Activated CD4-positive, CD25-positive, alpha-beta regulatory T cell (primary cell): ENCODE data around the gene TRAPPC2L.
A peak's percentile ranks its signal among the peaks of the same experiment; 100 is the strongest.

ENCODE experiments used
- DNase-seq, 4 experiments: peaks; one replicate each; lab custom pipeline; 2025; lab: John Stamatoyannopoulos, UW

TRAPPC2L gene

GRCh38 chr16:88839745-88840599 lies 17.0 kb upstream of the TRAPPC2L start:
- no peak for DNase-seq

- DNase-seq: no peak
Observed at GRCh38 chr16:88840600-88841215, 16.2 kb upstream of the TRAPPC2L start.

GRCh38 chr16:88841521-88842307 lies 15.2 kb upstream of the TRAPPC2L start:
- DNase-seq: no peak

DNA sequence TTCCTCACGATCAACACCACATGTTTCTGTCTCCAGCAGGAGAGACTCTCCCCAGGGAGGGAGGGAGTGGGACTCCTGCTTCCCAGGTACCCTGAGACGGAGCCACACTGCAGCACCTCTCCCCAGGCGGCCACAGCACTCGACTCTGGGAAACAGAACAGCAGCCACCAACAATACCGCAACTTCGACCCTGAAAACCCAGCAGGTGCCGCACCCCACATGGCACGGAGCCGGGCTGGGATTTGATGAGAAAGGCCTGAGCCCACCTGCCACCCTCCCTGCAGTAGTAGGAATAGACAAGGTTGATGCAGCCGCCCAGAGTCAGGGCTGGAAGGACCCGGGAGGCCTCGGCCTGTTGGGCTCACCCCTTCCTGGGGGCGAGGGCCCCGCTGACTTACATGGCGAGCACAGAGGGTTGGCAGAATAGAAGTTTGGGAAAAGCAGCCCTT lies 14.6 kb upstream of the TRAPPC2L start:
- no peak for DNase-seq

DNA sequence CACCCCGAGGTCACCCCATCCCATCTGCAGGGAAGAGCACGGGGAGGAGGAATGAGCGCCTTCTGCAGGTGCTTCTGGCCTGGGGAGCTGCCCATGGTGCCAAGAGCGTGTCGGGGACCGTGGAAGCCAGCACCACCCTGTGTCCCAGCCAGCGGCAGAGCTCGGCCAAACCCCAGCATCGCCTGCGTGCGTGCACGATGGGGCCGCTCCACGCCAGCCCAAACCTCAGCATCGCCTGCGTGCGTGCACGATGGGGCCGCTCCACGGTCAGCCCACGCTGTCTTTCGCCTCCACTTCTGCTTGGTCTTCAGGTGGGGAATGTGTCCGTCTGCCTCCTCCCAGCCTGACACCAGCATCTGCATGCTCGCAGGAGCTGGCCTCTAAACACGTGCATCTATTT lies 14.1 kb upstream of the TRAPPC2L start:
- no peak for DNase-seq

GRCh38 chr16:88843256-88843655 lies 13.7 kb upstream of the TRAPPC2L start:
- no peak for DNase-seq

DNA sequence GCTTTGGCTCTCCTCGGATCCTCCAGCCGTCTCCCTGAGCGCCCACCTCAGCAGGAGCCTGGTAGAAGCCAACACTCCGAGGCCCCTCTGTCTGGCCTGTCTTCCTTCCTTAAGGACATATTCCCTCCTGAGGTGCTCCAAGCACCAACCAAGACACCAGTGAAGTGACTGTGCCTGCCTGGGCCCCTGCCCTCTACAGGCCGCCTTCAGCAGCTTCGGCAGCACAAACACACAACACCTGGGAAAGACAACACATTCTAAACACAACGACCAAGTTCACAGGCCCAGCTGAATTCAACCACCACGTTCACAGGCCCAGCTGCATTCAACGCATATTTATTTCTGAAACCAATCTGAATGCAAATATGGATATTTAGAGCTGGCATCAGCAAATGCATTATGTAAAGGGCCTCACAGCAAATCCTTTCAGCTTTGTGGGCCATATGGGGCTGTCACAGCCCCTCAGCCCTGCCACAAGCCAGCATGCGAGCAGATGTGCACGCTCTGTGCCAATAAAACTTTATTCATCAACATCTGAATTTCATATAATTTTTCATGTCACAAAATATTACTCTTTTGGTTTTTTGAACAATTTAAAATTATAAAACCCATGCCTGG lies 12.4 kb upstream of the TRAPPC2L start:
- no peak for DNase-seq

- DNase-seq: no peak
Observed at GRCh38 chr16:88846088-88846487, 10.8 kb upstream of the TRAPPC2L start.

DNA sequence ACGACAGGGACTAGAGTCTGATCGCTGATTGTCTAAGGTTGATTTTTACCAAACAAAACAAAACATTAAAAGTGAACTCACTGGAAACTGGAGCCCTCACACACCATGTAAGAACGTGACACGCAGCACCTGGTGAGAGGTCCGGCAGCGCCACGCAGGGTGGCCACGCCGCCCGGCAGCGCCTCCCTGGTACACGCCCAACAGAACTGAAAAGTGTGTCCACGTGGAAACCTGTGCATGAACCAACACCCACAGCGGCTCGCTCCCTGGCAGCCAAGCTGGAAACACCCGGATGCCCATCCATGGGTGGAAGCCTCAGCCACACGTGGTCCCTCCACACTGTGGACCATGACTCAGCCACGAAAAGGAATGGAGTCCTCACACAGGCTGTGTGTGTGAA lies 9.3 kb upstream of the TRAPPC2L start:
- no peak for DNase-seq

DNA sequence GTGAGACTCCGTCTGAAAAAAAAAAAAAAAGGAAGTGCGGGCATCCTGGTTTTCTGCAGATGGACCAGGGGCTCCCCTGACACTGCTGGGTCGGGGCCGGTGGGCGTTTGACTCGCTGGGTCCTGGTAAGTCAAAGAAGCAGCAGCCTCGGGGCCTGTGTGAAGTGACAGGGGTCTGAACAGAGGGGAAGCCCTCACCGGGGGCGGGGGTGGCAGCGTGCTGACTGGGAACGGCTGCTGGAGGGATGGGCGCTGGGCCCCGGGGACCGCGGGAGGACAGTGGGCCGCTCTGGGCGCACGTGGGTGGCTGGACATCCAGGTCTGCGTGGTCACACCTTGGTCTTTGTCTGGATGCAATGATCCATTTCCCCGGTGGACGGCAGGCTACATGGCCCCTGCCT lies 8.4 kb upstream of the TRAPPC2L start:
- no peak for DNase-seq

DNA sequence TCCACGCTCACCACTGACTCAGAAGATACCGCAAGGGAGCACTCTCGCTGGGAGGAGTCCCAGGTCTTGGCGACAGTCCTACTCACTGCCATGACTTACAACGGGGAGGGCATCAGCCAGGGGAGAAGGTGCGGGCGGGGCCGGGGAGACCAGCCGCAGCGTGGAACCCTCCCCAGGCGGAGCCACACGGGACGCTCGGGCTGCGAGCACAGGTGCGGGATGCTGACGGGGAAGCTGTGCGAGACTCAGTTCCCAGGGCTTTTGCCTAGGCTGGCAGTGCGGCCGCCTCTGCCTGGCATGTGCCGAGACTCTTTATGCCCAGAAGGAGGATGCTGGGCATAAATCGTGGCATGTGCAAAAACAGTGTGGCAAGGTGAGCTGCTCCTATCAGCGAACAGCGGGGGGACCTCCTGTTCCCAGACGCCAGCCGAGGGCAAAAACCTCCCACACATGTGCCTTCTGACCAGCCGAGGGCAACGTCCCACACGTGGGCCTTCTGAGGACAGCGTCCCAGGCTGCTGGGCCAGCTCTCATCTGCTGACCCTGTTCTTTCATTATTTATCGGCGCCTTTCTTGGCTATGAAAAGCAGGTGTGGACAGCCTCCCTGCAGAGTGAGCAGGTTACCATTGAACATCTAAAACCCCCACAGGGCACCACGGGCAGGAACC lies 6.3 kb upstream of the TRAPPC2L start:
- no peak for DNase-seq

DNA sequence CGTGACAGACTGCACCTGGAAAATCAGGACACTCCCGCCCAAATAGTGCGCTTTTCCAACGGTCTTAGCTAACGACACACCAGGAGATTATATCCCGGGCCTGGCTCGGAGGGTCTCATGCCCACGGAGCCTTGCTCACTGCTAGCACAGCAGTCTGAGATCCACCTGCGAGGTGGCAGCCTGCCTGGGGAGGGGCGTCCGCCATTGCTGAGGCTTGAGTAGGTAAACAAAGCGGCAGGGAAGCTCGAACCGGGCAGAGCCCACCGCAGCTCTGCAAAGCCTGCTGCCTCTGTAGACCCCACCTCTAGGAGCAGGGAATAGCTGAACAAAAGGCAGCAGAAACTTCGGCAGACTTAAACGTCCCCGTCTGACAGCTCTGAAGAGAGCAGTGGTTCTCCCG lies 5.3 kb upstream of the TRAPPC2L start:
- DNase-seq: no peak

DNA sequence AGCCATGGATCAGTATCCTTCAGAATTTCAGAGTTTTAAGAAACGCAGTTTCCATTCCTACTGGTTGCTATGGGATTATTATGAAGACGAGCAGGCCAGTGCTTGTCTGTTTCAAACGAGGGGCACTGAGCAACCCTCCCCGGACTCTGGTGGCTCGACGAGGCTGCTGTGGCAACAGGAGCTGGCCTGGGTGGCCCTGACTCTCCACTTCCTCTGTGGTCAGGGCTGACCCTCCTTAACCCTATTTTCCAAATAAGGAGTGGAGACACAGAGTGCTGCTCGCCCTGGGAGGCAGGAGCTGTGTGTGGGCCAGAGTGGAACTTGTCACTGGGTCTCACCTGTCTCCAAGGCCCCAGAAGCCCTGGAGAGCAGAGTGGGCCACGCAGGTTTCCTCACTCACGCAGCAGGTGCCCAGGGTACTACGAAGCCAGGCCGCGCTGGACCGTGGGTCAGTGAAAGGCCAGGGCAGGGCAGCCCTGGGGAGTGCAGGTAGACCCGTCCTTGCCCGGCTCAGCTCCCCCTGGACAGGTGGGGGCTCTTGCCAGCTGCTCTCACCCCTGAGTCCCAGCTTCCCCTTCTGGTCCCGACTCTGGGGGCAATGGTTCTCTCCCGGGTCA lies 3.5 kb upstream of the TRAPPC2L start:
- DNase-seq: no peak

DNA sequence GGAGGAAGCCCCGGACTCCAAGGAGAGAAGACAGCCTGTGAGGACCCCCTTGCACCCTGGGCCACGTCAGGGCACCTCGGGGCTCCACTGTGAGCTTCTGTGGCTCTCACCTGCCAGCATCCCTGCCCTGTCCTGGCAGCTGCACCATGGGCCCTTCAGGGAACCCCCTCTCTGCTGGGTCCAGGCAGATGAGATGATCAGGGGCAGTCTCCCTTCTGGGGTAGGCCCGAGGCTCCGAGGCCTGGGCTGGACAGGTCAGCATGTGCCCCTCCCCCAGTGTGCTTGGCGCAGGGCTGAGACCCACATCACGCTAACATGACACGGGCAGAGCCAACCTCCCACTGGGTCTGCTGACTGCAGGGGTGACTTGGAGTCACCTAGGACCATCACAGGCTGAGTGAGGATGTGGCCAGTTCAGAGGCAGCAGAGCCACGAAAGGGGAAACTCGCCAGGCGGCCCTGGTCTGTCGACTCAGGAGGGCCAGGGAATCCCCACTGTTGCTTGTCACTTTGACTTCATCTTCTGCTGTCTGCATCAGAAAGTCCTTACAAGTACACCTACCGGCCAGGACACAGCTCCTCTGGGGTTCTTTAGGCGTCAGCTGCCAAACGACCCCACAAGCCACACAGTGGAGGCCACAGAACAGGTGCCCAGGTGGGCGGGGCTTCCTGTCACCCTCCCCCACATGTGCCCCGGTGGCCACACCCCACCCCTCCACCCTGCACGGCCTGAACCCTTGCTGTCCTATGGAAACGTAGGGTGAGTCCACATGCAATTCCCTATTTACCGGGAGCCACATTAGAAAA lies 2.4 kb upstream of the TRAPPC2L start:
- no peak for DNase-seq

DNA sequence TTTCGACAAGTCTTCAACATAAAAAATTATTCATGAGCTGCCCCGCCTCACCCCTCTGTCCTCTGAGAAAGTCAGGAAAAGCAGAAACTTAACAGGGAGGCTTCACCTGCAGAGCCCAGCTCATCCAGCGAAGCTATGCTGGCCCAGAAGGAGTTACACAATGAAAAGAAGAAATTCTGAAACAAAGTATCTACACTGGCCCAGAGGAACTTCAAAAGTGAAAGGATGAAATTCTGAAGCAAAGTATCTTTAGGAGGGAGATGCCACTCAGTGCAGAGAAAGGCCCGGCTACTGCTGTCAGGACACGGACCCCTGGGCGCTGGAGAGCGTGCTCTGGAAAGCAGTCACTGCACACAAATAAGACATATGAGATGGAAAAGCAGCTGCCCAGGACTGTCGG lies 1.8 kb upstream of the TRAPPC2L start:
- no peak for DNase-seq

DNA sequence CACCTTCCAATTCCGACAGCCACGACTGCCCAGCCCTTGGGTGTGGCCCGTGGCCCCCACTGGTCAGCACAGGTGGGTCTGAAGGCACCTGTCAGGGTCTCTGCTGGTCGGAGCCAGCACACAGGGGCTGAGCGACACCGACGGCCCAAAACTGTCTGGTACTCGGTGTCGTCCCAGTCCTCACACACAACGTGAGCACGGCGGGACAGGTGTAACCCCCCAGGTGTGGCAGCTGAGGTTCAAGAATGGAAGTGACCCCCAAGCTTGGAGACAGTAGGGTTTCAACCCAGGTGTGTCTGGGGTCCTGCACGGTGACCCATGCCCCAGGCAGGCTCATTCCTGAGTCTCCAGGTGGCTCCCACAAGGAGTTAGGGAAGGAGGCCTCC lies 1.2 kb upstream of the TRAPPC2L start:
- DNase-seq: no peak

GRCh38 chr16:88856122-88856827 lies 652 bp upstream of the TRAPPC2L start:
- no peak for DNase-seq

DNA sequence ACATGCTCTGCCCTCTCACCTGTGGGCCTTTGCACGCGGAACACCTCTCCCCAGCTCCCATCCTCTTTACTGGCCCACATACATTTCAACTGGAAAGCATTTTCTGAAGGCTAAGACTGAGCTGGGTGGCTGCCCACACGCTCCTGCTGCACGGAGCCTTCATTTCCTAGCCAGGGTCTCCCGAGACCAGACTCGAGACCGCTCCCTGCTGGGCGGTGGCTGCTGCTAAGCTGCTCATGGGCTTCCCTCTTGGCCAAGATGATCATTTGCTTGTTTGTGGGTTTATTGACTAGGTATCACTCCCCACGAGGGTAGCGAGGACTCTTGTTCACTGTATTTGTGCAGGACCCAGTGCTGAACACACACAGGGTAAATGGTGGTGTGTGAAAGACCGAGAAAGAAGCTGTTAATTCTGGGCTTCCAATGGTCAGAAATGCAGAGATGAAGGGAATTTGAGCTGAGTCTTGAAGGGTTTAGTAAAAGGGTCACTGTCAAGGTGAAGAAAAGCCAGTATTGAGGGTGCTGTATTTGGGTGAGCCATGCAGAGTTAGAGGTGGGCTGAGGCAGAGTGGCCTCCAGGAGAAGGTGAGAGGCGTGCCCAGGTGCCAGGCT lies 907 bp downstream of the TRAPPC2L start:
- peak; percentile 32 to 57 (median 49) for DNase-seq

- DNase-seq: no peak
Observed at GRCh38 chr16:88859381-88860091, 2.6 kb downstream of the TRAPPC2L start.
